AG09309 (cell line): ENCODE results near the gene CMSS1.

Experiments
- DNase-seq: peaks from one replicate; pipeline ENCODE4 v3.0.0-alpha.2; 2010; ENCODE audit warnings: low read depth
- H3K4me3 ChIP-seq: 2 replicates; pipeline ENCODE4 v1.5.1; 2011; ENCODE audit warnings: mild to moderate bottlenecking, low read depth, low read length, moderate library complexity; ENCODE audit not compliant: control insufficient read depth
- TF ChIP-seq, protein P1 (sequence below): IDR thresholded peaks from 2 replicates; pipeline ENCODE4 v1.5.1; 2011; ENCODE audit warnings: mild to moderate bottlenecking, low read depth, low read length, inconsistent platforms; ENCODE audit not compliant: insufficient read depth, control insufficient read depth; ENCODE audit errors: missing control alignments

CMSS1 gene

DNA sequence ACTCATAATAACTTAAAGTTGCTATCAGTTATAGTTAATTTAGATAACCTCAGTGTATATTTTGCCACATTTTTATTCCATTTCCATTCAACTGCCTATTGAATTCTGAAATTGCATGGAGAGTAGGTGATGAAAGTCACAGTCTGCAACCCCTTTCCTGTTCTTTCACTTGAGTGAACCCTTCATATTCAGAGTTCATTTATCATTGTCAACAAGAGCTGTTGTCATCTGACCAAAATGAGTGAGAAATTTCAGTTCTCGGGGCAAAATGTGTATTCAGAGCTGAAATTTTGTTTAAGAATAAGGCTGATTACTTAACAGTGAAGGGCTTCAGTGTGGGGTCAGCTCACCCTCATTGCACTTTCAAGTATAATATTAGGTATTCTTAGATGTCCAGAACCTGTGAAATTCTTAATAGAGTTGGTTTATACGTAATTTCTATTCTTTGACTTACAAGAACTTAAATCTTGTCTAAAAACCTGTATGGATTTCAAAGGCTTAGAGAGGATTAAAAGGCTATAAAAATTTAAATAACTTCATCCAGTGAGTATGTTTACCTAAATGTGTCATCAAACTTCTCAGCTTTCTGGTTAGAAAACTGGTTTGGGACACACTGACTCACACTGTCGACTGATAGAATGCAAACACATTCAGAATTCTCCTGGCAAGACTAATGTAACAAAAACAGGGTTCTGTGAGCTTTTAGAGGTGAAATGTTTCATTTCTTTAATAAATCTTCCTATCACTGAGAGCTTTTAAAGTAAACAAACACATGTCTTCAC is 92.2 kb downstream of the CMSS1 start:
- TF ChIP-seq, protein P1, sequence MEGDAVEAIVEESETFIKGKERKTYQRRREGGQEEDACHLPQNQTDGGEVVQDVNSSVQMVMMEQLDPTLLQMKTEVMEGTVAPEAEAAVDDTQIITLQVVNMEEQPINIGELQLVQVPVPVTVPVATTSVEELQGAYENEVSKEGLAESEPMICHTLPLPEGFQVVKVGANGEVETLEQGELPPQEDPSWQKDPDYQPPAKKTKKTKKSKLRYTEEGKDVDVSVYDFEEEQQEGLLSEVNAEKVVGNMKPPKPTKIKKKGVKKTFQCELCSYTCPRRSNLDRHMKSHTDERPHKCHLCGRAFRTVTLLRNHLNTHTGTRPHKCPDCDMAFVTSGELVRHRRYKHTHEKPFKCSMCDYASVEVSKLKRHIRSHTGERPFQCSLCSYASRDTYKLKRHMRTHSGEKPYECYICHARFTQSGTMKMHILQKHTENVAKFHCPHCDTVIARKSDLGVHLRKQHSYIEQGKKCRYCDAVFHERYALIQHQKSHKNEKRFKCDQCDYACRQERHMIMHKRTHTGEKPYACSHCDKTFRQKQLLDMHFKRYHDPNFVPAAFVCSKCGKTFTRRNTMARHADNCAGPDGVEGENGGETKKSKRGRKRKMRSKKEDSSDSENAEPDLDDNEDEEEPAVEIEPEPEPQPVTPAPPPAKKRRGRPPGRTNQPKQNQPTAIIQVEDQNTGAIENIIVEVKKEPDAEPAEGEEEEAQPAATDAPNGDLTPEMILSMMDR = no peak
- H3K4me3 ChIP-seq = no peak overlapping the region
- no peak for DNase-seq

DNA sequence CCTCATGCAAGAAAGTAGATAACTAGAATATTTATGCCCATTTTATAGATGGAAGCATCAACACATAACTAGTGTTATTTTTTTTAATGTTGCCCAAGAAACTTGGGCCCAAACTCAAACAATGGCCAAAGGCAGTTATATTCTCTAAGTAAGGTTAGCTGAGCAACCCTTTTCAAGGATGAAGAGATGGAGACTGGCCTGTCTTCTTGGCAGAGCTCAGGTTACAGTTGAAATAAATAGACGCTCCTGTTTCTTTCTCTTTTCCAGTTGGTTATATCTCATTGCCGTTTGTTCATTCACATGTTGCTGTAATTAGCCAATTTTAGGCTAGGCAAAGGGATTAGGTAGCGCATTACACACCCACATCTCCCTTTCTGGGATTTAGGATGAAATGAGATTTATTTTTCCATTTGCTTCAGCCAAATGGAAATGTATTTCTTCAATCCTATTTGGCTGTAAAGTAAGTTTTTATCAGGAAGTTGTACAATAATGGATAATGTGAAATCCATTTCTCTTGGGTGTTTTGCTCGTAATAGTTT is 93.2 kb downstream of the CMSS1 start:
- H3K4me3 ChIP-seq = no peak overlapping the region
- DNase-seq = no peak
- TF ChIP-seq, protein P1 = no peak

DNA sequence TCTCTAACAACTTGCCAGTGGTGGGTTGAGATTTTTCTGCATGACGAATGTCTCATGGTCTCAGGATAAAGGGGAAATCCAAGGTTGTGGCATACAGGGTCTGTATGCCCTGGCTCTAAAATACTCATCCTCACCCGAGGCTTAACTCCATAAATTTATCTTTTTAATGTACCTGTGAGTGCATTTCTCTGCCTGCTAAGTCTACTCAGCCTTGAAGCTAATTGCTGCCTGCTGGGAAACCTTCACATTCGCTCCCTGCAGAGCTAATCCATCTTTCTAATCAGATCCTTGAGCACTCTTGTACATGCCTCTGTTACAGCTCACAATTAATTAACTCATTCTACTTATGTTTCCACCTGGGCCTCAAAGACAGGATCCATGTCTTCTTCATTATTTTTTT is 93.8 kb downstream of the CMSS1 start:
- TF ChIP-seq, protein P1 = no peak
- no peak overlapping the region for H3K4me3 ChIP-seq
- DNase-seq = no peak

DNA sequence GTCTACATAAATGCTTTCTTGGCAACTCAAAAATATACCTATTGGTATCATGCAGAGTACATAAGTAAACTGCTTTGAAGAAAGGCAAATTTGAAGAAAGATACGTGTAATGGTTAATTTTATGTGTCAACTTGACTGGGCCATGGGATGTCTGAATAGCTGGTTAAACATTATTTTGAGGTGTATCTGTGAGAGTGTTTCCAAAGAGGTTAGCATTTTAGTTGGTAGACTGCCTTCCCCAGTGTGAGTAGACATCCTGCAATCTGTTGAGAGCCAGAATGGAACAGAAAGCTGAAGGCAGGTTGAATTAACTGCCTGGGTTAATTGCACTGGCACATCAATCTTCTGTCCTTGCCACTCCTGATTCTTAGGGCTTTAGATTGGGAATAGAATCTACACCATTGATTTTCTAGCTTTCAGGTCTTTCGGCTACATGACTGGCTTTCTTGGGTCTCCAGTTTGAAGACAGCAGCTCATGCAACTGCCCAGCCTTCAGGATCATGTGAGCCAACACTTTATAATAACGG is 98.3 kb downstream of the CMSS1 start:
- TF ChIP-seq, protein P1 = no peak
- no peak overlapping the region for H3K4me3 ChIP-seq
- DNase-seq = no peak

DNA sequence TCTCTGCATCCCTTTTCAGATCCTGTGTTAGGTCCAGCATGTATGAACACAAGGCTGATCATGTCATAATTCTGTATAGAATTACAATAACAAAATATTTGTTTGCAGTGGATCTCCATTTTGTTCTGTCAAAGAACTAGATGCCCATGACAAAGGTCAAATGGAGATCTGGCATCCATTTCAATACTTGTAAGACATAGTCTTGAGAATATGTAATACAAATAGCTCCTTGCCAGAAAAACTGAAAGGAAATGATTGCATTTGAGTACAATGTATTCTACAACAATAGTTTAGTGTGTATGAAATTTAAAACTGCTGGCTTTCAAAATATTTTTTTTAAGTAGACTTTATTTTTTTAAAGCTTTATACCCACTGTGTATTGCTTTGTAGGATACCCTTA is 101.1 kb downstream of the CMSS1 start:
- DNase-seq = no peak
- TF ChIP-seq, protein P1 = no peak
- H3K4me3 ChIP-seq = no peak overlapping the region

DNA sequence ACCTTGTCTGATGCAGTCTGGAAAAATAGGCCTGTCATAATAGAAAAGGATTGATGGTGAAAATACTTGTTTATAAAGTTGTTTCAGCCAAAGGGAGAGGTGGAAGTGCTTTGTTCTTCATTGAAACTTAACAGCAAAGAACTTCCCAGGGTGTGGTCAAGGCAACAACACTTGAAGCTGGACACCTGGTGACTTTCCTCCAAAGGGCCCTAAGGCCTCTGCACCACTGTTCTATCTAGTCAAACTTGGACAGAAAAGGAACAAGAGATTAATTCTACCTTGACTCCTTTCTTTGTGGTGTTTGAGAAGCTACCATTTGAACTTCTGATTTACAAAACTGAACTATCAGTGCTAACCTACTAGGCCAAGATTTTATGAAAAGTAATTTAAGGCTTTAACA is 102.0 kb downstream of the CMSS1 start:
- DNase-seq = no peak
- no peak overlapping the region for H3K4me3 ChIP-seq
- TF ChIP-seq, protein P1 = no peak
